Stimulated activated CD4-positive, alpha-beta T cell treated with anti-CD3 and anti-CD28 coated beads, TNF-alpha, amount 100 ng/mL, for 24 hours (primary cell): ENCODE measurements around the gene PFAS.
A peak's percentile ranks its signal among the peaks of the same experiment; 100 is the strongest.
"Not testable (repeated sequence)": the region's sequence is repeated elsewhere in the genome, so short reads cannot be mapped to it uniquely, and the experiment has no call there.

Experiments used
- DNase-seq, 3 experiments: peaks; one replicate each; pipeline ENCODE4 v3.0.0-alpha.2; 2020; ENCODE audit warnings: low read depth in 3 of 3

PFAS gene, protein sequence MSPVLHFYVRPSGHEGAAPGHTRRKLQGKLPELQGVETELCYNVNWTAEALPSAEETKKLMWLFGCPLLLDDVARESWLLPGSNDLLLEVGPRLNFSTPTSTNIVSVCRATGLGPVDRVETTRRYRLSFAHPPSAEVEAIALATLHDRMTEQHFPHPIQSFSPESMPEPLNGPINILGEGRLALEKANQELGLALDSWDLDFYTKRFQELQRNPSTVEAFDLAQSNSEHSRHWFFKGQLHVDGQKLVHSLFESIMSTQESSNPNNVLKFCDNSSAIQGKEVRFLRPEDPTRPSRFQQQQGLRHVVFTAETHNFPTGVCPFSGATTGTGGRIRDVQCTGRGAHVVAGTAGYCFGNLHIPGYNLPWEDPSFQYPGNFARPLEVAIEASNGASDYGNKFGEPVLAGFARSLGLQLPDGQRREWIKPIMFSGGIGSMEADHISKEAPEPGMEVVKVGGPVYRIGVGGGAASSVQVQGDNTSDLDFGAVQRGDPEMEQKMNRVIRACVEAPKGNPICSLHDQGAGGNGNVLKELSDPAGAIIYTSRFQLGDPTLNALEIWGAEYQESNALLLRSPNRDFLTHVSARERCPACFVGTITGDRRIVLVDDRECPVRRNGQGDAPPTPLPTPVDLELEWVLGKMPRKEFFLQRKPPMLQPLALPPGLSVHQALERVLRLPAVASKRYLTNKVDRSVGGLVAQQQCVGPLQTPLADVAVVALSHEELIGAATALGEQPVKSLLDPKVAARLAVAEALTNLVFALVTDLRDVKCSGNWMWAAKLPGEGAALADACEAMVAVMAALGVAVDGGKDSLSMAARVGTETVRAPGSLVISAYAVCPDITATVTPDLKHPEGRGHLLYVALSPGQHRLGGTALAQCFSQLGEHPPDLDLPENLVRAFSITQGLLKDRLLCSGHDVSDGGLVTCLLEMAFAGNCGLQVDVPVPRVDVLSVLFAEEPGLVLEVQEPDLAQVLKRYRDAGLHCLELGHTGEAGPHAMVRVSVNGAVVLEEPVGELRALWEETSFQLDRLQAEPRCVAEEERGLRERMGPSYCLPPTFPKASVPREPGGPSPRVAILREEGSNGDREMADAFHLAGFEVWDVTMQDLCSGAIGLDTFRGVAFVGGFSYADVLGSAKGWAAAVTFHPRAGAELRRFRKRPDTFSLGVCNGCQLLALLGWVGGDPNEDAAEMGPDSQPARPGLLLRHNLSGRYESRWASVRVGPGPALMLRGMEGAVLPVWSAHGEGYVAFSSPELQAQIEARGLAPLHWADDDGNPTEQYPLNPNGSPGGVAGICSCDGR (N-terminal part only)

DNA sequence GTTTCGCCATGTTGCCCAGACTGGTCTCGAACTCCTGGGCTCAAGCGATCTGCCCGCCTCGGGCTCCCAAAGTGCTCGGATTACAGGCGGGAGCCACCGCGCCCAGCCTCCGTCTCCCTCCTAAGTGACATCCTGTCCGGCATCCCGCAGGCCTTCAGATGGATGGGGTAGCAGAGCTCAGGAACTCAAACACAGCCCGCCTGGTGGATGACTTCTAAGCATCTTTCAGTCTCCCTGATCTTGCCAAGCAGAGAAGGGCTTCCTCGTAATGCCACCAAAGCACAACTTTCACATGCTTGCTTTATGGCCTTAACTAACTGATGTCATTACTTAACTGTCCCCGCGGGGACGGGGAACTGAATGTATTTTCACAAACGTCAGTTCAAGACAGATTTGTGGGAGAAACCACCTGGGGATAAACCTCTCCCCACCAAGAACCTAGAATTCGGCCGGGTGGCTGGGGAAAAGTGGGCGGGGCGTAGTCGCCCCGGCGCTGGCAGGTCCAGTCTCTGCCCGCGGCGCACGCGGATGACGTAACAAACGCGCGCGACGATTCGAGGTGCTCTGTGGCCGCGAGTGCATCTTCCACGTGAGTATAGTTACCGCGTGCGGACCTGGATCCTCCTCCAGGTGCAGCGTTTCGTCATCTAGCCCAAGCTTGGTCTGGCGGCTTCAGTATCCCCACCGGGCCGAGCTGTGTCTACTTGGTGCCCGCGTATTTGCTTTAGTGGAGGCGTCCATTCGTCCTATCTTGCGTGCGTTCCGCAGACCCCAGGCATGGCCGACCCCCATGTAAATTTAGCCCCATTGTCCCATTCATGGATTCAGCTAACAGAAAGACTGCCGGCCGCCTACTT is at the start of gene PFAS:
Gene PFAS, plus strand, starts transcription at position 539 of the 857 bp plus-strand sequence. CDS start 4,649 bp downstream, outside the sequence.
- DNase-seq = peak; percentile 93 to 98 (median 96)

DNA sequence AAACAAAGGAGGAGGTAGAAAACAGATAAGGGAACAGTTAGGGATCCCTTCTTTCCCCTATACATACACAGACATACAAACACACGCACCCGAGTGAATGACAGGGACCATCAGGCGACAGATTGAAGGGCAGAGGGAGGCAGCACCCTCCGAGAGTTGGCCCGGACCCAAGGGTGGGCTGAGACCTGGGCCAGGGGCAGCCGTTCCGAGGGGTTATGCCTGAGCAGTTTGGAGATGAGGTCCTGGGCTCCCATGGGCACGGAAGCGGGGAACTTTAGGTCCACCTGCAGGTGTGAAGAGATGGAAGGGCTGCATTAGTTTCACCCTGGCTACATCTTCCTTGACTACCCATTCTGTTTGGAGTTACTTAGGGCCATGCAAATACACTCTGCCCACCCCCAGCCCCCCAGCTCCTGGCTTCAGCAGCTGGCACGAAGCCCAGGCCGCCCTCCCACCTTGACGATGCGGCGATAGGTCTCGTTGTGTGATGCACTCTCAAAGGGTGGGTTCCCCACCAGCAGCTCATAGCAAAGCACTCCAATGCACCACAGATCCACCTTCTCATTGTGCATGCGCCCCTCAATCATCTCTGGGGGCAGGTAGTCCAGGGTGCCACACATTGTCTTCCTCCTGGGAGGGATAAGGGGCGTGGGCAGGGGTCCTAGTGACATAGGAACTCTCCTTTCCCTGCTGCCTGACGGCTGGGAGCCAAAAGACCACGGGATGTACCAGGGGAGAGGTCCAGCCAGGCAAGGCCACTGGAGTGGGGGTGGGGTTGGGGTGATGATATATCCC is 44.1 kb upstream of the PFAS start:
- no peak for DNase-seq

DNA sequence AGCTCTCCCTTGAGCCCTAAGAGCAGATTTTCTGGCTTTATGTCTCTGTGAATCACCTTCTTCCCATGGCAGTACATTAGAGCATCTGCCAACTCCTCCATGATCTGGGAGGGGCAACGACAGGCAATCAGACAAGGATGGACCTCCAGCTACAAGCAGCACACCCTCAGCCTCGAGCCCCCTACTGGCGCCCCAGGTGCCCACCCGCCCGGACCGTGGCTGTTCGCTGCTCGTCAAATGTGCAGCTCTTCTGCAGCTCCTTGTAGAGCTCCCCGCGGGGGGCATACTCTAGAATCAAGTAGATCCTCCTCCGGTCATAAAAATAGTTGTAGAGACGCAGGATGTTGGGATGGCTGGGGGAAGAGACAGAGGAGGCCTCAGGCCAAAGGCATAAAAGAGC is 42.6 kb upstream of the PFAS start:
- DNase-seq = no peak

DNA sequence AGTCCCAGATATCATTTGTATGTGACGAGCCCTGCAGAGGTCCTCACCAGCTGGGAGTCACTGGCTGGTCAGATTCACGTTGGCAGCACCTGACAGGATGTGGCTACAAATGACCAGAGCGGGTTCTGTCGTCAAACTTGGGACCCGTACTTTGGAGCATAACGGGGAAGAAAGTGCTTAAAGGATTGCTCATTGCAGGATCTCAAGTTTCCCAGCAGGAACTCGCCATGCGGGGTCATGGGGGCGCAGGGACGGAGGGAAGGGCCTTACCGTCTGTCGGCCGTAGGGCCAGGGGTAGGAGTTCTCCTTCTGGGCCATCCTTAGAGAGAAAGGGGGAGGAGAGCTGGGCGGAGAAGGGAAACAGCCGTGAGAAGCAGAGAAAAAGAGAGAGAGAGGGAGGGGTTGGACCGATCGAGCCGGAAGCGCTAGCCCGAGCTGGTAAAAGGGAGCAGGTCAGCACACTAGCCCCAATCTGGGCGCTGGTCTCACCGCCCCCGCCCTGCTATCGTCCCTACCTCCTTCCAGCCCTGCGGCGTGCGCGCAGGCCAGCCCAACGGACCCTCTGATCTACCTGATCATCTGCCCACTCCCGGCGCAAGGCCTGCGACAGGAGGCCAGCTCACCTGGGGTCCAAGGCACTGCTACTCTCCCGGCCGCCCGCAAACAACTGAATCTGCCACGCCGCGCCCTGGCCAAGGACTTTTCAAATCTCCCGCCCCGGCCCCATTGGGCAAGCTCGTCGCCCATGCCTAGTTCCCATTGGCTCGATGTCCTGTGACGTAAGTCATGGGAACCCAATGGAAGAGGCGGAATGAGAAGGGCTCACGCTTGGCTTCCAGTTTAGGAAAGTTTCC is 39.0 kb upstream of the PFAS start, which contains the start of gene AURKB:
Gene AURKB, minus strand, starts transcription at position 669 of the 854 bp plus-strand sequence. Its CDS starts 351 bp downstream, at position 318.
- peak; percentile 80 to 91 (median 90) for DNase-seq

DNA sequence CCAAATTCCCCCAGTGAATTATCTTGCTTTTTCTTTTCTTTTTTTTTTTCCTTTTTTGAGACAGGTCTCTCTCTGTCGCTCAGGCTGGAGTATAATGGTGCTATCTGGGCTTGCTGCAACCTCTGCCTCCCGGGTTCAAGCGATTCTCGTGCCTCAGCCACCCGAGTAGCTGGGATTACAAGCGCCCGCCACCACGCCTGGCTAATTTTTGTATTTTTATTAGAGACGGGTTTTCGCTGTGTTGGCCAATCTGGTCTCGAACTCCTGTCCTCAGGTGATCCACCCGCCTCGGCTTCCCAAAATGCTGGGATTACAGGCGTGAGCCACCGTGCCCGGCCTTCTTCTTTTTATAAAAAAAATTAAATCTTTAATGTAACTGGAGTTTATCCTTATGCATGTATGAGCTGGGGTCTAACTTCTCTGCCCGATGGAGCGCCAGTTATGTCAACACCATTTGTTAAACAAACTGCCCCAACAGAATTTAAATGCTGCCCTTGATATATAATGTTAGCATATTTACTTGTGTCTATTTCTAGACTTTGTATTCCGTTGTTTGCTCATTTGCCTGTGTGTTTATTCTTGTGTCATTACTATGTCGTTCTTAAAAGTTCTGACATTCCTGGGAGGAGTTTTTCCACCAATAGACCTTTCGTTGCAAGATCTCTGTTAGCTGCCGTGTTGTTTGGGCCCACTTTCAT is 38.2 kb upstream of the PFAS start:
- no peak for DNase-seq

DNA sequence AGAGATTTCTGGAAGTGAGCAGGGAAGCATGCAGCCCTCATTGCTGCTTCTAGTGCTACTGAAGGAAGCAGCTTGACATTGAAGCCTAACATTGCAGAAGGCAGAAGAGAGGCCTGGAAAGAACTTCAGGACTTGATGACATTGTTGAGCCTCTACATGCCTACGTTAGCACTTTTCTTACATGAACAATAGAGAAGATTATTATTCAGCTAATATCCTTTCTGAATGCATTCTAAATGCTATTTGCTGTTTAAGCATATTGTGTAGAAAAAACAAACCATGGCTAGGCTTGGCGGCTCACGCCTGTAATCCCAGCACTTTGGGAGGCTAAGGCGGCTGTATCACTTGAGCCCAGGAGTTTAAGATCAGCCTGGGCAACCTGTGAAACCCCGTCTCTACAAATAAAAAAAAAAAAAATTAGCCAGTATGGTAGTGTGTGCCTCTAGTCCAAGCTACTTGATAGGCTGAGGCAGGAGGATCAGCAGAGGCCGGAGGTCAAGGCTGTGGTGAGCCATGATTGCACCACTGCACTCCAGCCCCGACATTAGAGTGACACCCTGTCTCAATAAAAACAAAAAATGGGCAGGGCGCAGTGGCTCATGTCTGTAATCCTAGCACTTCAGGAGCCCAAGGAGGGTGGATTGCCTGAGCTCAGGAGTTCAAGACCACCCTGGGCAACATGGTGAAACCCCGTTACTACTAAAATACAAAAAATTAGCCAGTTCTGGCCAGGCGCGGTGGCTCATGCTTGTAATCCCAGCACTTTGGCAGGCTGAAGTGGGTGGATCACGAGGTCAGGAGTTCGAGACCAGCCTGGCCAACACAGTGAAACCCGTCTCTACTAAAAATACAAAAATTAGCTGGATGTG is 36.5 kb upstream of the PFAS start:
- no peak for DNase-seq

DNA sequence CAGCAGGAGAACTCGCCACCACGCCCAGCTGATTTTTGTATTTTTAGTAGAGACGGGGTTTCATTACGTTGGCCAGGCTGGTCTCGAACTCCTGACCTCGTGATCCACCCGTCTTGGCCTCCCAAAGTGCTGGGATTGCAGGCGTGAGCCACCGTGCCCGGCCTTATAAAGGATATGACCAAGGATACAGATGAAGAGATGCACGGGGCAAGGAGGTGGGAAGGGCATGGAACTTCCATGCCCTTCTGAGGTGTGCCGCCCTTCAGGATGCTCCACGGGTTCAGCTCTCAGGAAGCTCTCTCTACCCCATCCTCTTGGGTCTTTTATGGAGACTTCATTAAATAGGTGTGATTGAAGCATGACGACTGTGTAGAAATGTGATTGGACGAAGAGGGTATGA is 35.1 kb upstream of the PFAS start:
- not testable (repeated sequence) for DNase-seq

DNA sequence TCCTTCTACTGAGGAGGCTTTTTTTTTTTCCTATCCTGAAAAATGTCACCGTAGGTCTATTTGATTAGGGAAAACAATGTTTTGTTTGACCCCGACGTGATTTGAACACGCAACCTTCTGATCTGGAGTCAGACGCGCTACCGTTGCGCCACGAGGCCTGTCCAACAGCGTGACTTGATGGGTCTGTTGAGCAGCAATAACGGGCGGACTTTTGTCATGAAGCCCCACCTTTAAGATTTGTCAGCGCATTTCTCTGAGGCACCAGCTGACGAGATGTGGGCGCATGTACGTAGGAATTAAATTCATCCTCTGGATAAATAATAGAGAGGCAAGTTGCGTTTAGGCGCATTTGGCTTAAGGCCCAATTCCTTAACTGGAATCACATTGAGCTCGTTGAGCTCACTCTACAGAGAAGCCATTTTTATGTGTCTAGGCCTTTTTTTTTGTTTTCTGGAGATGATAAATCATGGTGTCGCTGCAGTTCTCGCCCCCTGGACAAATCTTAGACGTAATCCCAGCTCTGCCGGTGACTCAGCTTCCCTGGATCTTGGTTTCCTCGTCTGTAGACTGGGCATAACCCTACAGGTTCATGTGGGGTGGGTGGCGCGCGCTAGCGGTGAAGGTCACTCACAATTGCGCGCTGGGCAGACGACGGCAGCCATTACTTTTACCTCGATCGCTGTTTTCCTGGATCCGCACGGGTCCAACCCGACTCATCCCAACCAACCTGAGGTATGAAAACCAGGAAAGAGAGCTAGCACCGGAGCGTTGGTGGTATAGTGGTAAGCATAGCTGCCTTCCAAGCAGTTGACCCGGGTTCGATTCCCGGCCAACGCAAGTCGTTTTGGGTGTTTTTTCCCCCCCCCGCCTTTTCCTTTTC is 28.1 kb upstream of the PFAS start:
- peak; percentile 86 to 94 (median 89) for DNase-seq

DNA sequence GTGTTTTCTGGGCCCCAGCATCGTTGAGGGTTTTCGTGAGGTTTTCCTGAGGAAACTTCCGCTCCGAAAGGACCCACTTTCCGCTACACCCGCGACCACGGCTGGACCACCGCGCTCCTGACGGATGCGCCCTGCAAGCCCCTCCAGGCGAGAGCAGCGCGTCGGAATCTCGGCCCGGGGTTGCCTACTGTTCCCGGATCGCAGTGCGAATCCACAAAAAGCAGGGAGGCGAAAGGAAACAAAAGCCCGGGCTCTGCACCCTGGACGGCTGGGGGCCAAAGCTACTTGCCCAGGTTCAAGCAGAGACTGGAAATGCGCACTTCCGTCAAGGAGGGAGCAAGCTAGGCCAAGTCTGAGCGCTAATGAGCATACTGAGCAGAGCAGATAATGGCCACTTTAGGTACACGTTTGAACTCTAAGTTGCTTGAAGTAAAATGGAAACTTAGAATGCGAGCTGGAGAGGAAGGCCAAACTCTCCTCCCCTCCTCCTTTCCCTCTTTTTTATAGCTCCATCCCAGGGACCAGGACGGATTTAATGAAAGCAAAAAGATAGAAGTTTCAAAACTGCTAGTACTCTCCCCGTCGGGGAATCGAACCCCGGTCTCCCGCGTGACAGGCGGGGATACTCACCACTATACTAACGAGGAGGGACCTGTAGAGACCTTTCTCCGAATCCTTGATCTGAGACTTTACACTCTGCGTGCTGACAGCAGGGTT is 27.3 kb upstream of the PFAS start:
- DNase-seq = peak; percentile 84 to 91 (median 85)

DNA sequence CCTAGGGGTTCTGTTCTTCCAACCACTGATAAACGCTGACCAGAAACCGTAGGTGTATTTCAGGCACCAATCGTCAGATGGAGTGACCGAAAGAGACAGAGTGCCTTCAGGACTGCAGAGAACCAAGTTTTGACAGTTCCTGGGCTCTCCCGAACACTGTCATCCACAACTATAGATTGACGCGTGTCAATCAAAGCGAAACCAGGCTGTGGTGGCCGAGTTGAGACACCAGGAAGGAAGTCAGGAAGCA is 26.8 kb upstream of the PFAS start:
- no peak for DNase-seq

DNA sequence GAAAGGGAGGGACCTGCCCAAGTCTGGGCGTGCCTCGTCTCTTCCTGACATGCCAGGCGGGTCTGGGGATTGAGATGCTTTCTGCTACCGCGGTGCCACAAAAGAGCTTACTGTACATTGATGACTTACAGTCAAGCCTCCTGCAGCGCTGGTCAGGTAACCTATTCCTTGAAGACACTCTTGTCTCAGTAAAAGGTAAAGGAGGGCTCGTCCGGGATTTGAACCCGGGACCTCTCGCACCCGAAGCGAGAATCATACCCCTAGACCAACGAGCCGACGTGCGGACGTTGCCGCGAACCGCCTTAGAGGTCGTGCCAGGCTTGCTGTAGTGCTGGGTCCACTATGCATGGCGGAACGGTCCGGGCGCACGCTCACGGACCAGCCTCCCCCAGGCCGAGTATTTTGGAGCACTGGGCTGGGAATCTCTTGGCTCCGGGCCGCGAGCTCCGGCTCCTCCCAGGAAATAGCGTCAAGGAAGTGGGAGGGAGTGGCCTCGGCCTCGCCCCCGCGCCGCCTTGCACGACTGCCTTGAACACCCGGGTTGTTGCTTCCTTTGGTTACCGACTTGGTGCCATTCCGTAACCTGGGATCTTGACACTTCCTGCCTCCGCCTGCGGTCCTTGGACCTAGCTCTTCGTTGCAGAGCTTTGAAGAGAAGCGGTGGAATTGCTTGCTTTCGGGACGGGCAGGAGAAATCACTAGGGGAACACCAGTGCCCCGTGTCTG is 26.3 kb upstream of the PFAS start:
- DNase-seq = peak; percentile 78 to 91 (median 83)

DNA sequence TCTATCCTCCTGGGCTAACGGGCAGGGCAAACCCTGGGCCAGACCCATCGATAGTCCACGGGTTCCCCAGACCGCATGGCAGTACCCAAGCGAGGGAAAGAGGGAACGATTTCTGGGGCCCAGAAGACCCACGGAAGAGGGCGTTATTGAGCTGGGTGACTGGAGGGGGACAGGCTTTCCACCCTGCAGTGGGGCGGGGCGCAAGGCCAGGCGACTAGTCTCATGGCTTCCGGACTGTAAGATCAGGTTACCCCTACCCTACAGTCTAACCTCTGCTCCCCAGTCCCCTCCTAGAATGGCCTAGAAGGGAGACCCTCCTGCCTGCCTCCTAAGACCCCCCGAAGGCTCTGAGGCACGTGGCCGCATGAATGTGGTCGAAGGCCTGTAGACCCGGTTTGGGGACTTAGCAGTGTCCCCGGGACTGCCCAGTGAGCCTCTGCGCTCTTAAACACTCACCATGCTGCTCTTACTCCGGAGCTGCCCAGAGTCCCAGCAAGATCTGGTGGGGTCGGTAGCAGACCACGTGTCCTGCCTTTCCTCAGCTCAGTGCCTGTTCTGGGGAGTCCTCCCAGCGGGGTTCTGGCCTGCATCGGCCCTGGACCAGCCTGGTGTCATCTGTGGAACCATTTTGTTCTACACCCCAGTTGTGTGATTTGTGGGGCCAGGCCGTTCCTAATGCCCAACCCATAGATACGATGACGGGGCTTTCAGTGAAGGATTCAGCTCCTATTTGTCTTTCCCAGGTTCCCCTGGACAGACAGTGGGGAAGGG is 25.5 kb upstream of the PFAS start:
- DNase-seq = peak in 1 of 3 experiments; percentile 63

DNA sequence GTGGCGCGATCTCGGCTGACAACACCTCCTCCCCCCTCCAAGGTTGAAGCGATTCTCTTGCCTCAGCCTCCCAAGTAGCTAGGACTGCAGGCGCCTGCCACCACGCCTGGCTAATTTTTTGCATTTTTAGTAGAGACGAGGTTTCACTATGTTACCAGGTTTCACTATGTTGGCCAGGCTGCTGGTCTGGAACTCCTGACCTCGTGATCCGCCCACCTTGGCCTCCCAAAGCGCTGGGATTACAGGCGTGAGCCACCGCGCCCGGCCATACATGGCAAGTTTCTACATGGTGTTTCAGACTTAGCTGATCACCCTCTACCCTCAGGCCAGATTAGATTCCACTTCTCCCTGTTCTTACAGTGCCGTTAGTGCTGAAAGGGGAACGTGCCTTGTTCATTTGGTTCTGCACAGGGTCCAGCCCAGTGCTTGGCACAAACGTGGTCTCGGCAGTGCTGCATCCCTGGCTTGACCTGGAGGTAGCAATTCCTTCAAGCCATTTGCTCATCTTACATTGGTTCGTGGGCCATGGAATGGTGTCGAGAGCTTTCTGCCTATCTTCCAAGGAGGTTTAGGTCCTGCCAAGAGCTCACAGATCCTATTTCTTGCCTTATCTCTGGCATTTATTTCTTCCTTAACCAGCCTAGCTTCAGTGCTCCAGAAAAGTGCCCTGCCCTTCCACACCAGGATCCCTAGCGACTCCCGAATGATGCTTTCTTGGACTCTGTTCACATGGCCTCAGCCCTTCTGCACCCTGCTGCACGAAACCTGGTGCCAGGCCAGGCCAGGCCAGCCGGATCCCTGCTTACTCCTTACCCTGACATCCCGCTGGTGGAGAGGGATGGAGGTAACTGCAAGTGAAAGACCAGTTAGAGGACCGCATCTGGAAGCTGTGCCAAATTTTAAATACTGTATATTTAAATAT is 23.9 kb upstream of the PFAS start:
- DNase-seq = no peak
